ENCODE measurements around the gene KRT33B.
"Not testable (repeated sequence)": the region's sequence is repeated elsewhere in the genome, so short reads cannot be mapped to it uniquely, and the experiment has no call there.

KRT33B gene

GRCh38 chr17:41369713-41370112 lies at the start of gene KRT33B:
Gene KRT33B (minus strand): TSS chr17:41369813. CDS start chr17:41369750, 63 bp downstream.
- DNase-seq = no peak

- DNase-seq = no peak
These were observed 48.7 kb upstream of the KRT33B start for GRCh38 chr17:41418116-41418860.

- DNase-seq = no peak
These were observed 48.0 kb upstream of the KRT33B start for GRCh38 chr17:41417576-41418015.

- DNase-seq = no peak
These were observed 47.5 kb upstream of the KRT33B start for GRCh38 chr17:41417127-41417526.

GRCh38 chr17:41416479-41416878 lies 46.9 kb upstream of the KRT33B start:
- no peak for DNase-seq

GRCh38 chr17:41415833-41416335 lies 46.3 kb upstream of the KRT33B start:
- no peak for DNase-seq

- no peak for DNase-seq
These were observed 45.8 kb upstream of the KRT33B start for GRCh38 chr17:41415411-41415810.

- no peak for DNase-seq
These were observed 44.4 kb upstream of the KRT33B start for GRCh38 chr17:41413982-41414381.

GRCh38 chr17:41413353-41413957 lies 43.8 kb upstream of the KRT33B start:
- DNase-seq = no peak

- no peak for DNase-seq
These were observed 41.6 kb upstream of the KRT33B start for GRCh38 chr17:41411072-41411840.

GRCh38 chr17:41407226-41407625 lies 37.6 kb upstream of the KRT33B start:
- no peak for DNase-seq

GRCh38 chr17:41406205-41406604 lies 36.6 kb upstream of the KRT33B start:
- DNase-seq = no peak

GRCh38 chr17:41404024-41404671 lies 34.5 kb upstream of the KRT33B start:
- peak; percentile 76 for DNase-seq

GRCh38 chr17:41403404-41404023 lies 33.9 kb upstream of the KRT33B start:
- no peak for DNase-seq

GRCh38 chr17:41402161-41402560 lies 32.5 kb upstream of the KRT33B start:
- DNase-seq = no peak

GRCh38 chr17:41396996-41397660 lies 27.5 kb upstream of the KRT33B start, which contains the start of gene KRT31:
Gene KRT31 (minus strand): TSS chr17:41397608. CDS start chr17:41397539, 69 bp downstream.
- DNase-seq = no peak

GRCh38 chr17:41396340-41396739 lies 26.7 kb upstream of the KRT33B start:
- DNase-seq = no peak

- DNase-seq = no peak
These were observed 26.0 kb upstream of the KRT33B start for GRCh38 chr17:41395611-41396010.

- DNase-seq = not testable (repeated sequence)
These were observed 25.4 kb upstream of the KRT33B start for GRCh38 chr17:41395044-41395443.

GRCh38 chr17:41394254-41394996 lies 24.8 kb upstream of the KRT33B start:
- DNase-seq = no peak

- DNase-seq = no peak
These were observed 24.2 kb upstream of the KRT33B start for GRCh38 chr17:41393826-41394225.
